ENCODE results near the gene KCND2.

DNA sequence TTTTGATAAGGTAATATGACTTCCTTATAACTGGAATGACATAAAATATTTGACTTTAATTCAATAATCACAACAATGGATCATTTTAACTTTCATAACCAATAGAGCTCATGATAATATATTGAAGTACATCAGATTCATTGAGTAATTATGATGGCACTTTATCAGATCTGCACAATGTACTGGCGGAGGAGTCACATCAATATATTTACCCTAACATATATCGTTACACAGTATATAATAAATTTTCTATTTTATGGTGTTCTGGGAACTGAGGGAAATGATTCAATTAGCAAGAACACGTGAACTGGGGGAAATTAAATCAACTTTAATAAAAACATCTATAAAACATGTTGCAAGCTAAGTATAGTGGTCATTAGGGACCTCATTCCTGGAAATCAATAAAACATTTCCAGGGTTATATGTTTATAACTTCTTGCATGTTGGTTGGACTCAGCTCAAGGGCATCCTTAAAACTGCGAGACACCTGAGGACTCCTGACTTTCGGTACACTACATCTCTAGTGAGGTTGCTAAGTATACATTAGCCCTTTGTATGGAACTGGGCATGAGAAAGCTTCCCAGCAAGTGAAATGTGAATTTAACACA is 254.0 kb downstream of the KCND2 start:
- TF ChIP-seq, protein P1, sequence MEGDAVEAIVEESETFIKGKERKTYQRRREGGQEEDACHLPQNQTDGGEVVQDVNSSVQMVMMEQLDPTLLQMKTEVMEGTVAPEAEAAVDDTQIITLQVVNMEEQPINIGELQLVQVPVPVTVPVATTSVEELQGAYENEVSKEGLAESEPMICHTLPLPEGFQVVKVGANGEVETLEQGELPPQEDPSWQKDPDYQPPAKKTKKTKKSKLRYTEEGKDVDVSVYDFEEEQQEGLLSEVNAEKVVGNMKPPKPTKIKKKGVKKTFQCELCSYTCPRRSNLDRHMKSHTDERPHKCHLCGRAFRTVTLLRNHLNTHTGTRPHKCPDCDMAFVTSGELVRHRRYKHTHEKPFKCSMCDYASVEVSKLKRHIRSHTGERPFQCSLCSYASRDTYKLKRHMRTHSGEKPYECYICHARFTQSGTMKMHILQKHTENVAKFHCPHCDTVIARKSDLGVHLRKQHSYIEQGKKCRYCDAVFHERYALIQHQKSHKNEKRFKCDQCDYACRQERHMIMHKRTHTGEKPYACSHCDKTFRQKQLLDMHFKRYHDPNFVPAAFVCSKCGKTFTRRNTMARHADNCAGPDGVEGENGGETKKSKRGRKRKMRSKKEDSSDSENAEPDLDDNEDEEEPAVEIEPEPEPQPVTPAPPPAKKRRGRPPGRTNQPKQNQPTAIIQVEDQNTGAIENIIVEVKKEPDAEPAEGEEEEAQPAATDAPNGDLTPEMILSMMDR (conservative IDR thresholded peaks at IDR 0.05; ENCODE audit: low read depth, low read length): no peak
- no peak for TF ChIP-seq EZH2 (IDR thresholded peaks at IDR 0.05; ENCODE audit: low read length, unreplicated experiment)
- no peak for TF ChIP-seq EZH2phosphoT487 (IDR thresholded peaks at IDR 0.05; ENCODE audit: borderline replicate concordance, low read length)

Measured in PC-3 (cell line).